ENCODE results near the gene CRHR2. TPM values are rescaled to one million over a fixed set of nuclear protein-coding genes. Genes with fewer than 3 reads are reported as not detected.

CRHR2 gene
- total and polyA plus RNA-seq, 2 of the 4 experiments (the other 2 are of a cell fraction) = not detected

DNA sequence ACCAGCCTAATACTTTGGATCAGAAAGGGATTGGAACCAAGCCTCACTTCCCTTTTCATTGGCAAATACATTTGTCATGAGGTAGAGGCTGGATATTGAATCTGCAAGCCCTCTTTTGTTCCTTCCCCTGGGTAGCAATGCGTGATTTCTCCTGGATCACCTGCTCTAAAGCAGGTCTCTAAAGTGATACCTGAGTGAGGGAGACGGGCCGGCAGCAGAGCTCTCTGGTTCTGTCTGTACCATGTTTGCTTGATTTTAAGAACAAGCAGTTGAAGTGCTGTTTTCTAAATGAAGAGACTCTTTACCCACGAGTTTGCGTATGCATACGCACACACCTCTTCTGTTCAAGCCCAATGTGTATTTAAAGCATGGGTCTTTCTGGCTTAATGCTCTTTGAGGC is 46.5 kb downstream of the CRHR2 start:
- H3K27ac ChIP-seq (ENCODE audit: insufficient read depth, low read length) = no peak overlapping the region
- H2AK9ac ChIP-seq (replicated peaks; ENCODE audit: low read depth, low read length, poor library complexity) = no peak overlapping the region
- no peak overlapping the region for H4K91ac ChIP-seq (ENCODE audit: insufficient read depth, low read depth, low read length)
- no peak overlapping the region for H3K4ac ChIP-seq (ENCODE audit: low read depth, low read length)
- H3K79me1 ChIP-seq (ENCODE audit: low read depth in 1 of 2, low read length in 2 of 2) = peaks cover 27 to 34% of the 10 kb centered on the region in 2 experiments; a peak in 3 of 4 replicates
- H3K9me1 ChIP-seq (ENCODE audit: insufficient read depth, low read length) = peaks cover 3% of the 10 kb centered on the region; the same call in 1 of the 2 replicates
- peaks cover 38% of the 10 kb centered on the region for H3K36me3 ChIP-seq (ENCODE audit: control insufficient read depth, insufficient read depth, low read length)
- no peak overlapping the region for H3K4me3 ChIP-seq (ENCODE audit: insufficient read depth, low read depth, low read length)
- H3K27me3 ChIP-seq (ENCODE audit: control insufficient read depth, insufficient read depth, low read length) = no peaks in the 10 kb centered on the region
- no peaks in the 10 kb centered on the region for H3K9me3 ChIP-seq (ENCODE audit: control insufficient read depth, insufficient read depth, low read length)
- H2BK5ac ChIP-seq (ENCODE audit: low read depth, low read length, poor library complexity, severe bottlenecking) = no peak overlapping the region
- H4K8ac ChIP-seq (ENCODE audit: low read depth in 2 of 2, low read length in 2 of 2) = no peak overlapping the region
- H3K23ac ChIP-seq (ENCODE audit: low read depth, low read length) = no peak overlapping the region
- no peak overlapping the region for H3K4me2 ChIP-seq (ENCODE audit: low read depth, low read length)
- BruUV-seq (replicated peaks) = no TSS peak
- H4K20me1 ChIP-seq (ENCODE audit: insufficient read depth, low read length) = peaks cover 30% of the 10 kb centered on the region
- H3K56ac ChIP-seq (ENCODE audit: extremely low read depth, insufficient read depth, low read length) = no peak overlapping the region
- ChIA-PET CTCF (no interaction called here), POLR2A (ENCODE audit: unreplicated experiment) (no interaction called here)
- intact Hi-C loops (cut with micrococcal nuclease) = no loop called here
- no peak for ATAC-seq (ENCODE audit: low read depth)
- no CpG with 5 or more reads among the region's 6 CpGs for WGBS, 2 experiments (ENCODE audit: extremely low coverage in 2 of 2, insufficient read length in 1 of 2)
- no peak overlapping the region for H3K9ac ChIP-seq (ENCODE audit: low read depth, low read length)
- DNase-seq = no peak
- dilution Hi-C loops (cut with HindIII; ENCODE audit: low sequenced_read_pairs, unreplicated experiment) = no loop called here
- H2AFZ ChIP-seq (replicated peaks; ENCODE audit: low read length, poor library complexity) = no peak overlapping the region
- no peak overlapping the region for H2BK20ac ChIP-seq (ENCODE audit: low read depth, low read length)
- no peak overlapping the region for H2AK5ac ChIP-seq (ENCODE audit: low read depth, low read length)
- in situ Hi-C loops (cut with MboI; ENCODE audit: low sequenced_read_pairs) = no loop called here
- no peak overlapping the region for H3K14ac ChIP-seq (replicated peaks; ENCODE audit: low read depth, low read length)
- H3K18ac ChIP-seq (ENCODE audit: low read depth, low read length) = no peak overlapping the region
- no peaks in the 10 kb centered on the region for H3K4me1 ChIP-seq (ENCODE audit: control insufficient read depth, insufficient read depth, low read length)
- no peak overlapping the region for H2BK15ac ChIP-seq (ENCODE audit: low read depth, low read length)
- no peak overlapping the region for H2BK120ac ChIP-seq (ENCODE audit: low read depth, low read length)
- TF ChIP-seq MXI1 (IDR thresholded peaks at IDR 0.05; ENCODE audit: borderline replicate concordance, low read depth, low read length) (no peak), SMC3 (IDR thresholded peaks at IDR 0.05; ENCODE audit: low read depth, low read length) (no peak), FOS (IDR thresholded peaks at IDR 0.05; ENCODE audit: low read depth, low read length) (no peak), MAZ (IDR thresholded peaks at IDR 0.05; ENCODE audit: borderline replicate concordance, low read depth, low read length) (no peak), NFE2L2 (IDR thresholded peaks at IDR 0.05; ENCODE audit: low read depth, low read length) (no peak), BHLHE40 (IDR thresholded peaks at IDR 0.05; ENCODE audit: low read depth, low read length) (no peak), RCOR1 (IDR thresholded peaks at IDR 0.05; ENCODE audit: insufficient replicate concordance, low read length) (no peak), CEBPB (IDR thresholded peaks at IDR 0.05; ENCODE audit: low read depth, low read length) (no peak), RAD21 (IDR thresholded peaks at IDR 0.05; ENCODE audit: low read length) (no peak), CHD1 (IDR thresholded peaks at IDR 0.05; ENCODE audit: low read depth, low read length) (no peak), RFX5 (IDR thresholded peaks at IDR 0.05; ENCODE audit: low read depth, low read length) (no peak), POLR2A (IDR thresholded peaks at IDR 0.05; ENCODE audit: low read depth, low read length) (no peak)
- TF ChIP-seq, protein P1, sequence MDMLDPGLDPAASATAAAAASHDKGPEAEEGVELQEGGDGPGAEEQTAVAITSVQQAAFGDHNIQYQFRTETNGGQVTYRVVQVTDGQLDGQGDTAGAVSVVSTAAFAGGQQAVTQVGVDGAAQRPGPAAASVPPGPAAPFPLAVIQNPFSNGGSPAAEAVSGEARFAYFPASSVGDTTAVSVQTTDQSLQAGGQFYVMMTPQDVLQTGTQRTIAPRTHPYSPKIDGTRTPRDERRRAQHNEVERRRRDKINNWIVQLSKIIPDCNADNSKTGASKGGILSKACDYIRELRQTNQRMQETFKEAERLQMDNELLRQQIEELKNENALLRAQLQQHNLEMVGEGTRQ (IDR thresholded peaks at IDR 0.05; ENCODE audit: low read depth, low read length) = no peak
- TF ChIP-seq, protein P2, sequence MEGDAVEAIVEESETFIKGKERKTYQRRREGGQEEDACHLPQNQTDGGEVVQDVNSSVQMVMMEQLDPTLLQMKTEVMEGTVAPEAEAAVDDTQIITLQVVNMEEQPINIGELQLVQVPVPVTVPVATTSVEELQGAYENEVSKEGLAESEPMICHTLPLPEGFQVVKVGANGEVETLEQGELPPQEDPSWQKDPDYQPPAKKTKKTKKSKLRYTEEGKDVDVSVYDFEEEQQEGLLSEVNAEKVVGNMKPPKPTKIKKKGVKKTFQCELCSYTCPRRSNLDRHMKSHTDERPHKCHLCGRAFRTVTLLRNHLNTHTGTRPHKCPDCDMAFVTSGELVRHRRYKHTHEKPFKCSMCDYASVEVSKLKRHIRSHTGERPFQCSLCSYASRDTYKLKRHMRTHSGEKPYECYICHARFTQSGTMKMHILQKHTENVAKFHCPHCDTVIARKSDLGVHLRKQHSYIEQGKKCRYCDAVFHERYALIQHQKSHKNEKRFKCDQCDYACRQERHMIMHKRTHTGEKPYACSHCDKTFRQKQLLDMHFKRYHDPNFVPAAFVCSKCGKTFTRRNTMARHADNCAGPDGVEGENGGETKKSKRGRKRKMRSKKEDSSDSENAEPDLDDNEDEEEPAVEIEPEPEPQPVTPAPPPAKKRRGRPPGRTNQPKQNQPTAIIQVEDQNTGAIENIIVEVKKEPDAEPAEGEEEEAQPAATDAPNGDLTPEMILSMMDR (conservative IDR thresholded peaks at IDR 0.05; ENCODE audit: low read depth, low read length) = no peak
- TF ChIP-seq, protein P3, sequence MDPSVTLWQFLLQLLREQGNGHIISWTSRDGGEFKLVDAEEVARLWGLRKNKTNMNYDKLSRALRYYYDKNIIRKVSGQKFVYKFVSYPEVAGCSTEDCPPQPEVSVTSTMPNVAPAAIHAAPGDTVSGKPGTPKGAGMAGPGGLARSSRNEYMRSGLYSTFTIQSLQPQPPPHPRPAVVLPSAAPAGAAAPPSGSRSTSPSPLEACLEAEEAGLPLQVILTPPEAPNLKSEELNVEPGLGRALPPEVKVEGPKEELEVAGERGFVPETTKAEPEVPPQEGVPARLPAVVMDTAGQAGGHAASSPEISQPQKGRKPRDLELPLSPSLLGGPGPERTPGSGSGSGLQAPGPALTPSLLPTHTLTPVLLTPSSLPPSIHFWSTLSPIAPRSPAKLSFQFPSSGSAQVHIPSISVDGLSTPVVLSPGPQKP (IDR thresholded peaks at IDR 0.05; ENCODE audit: borderline replicate concordance, low read depth, low read length) = no peak
- H4K5ac ChIP-seq (ENCODE audit: low read depth, low read length) = no peak overlapping the region
